Measurements from ENCODE around the gene BANF2.

Gene BANF2

DNA sequence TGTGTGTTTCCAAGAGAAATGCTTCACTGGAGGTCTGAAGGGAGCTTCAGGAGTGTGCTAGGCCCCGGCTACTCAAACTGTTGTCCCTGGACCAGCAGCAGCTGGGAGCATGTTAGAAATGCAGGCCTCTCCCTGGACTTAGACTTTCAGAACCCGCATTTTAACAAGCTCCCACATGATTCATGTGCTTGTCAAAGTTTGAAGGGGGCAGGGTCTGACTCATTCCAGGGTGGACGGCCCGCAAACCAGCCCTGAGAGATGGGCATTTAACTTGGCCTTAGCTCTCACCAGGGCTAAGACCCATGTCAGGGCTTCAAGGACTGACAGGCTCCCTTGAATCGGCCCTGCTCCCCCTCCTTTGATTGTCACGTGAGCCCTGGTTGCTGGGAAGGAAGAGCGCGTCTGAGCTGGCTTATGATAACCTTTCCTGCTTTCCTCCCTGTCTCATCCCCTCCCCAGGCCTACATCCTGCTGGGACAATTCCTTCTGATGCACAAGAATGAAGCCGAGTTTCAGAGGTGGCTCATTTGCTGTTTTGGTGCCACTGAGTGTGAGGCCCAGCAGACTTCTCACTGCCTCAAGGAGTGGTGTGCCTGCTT lies 35.5 kb downstream of the BANF2 start:
- Histone ChIP-seq H3K4me2 (ENCODE audit: low read length) (no peak overlapping the region), H3K9me3 (ENCODE audit: control insufficient read depth, low read length) (no peaks in the 10 kb centered on the region), H3K9ac (no peak overlapping the region), H3K27ac (no peak overlapping the region), H3K4me3 (ENCODE audit: low read depth, low read length) (no peak overlapping the region), H3K4me1 (no peaks in the 10 kb centered on the region), H3K79me2 (no peaks in the 10 kb centered on the region), H3K36me3 (ENCODE audit: control insufficient read depth, insufficient read depth, low read length) (no peaks in the 10 kb centered on the region), H3K27me3 (ENCODE audit: control insufficient read depth, insufficient read depth, low read length) (no peaks in the 10 kb centered on the region), H2AFZ (peak overlapping the region; percentile 61)
- TF ChIP-seq CTCF (IDR thresholded peaks at IDR 0.05): no peak

DNA sequence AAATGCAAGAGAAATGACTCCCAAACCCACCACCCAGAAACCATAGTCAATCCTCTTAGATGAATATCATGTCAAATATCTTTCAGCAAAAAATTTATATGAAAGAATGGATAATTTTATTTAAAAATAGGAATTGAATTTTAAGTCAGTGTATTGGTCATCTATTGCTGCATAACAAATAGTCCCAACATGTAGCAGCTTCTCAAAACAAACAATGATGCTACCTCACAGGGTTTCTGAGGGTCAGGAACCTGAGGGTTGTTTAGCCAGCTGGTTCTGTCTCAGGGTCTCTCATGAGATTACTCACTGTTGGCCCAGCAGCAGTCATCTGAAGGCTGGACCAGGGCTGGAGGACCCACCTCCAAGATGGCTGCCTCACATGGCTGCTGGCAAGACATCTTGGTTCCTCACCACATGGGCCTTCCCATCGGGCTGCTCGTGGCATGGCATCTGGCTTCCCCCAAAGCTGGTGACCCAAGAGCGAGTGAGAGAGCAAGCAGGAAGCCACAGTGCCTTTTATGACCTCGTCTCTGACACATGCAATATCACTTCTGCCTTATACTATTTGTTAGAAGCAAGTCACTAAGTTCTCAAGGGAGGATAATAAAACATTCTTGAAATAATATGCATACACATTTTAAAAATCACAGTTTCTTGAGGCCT lies 36.3 kb downstream of the BANF2 start:
- Histone ChIP-seq H3K4me1 (no peaks in the 10 kb centered on the region), H3K27ac (no peak overlapping the region), H3K4me2 (ENCODE audit: low read length) (no peak overlapping the region), H3K27me3 (ENCODE audit: control insufficient read depth, insufficient read depth, low read length) (no peaks in the 10 kb centered on the region), H3K4me3 (ENCODE audit: low read depth, low read length) (no peak overlapping the region), H2AFZ (no peak overlapping the region), H3K9me3 (ENCODE audit: control insufficient read depth, low read length) (no peaks in the 10 kb centered on the region), H3K79me2 (no peaks in the 10 kb centered on the region), H3K9ac (no peak overlapping the region), H3K36me3 (ENCODE audit: control insufficient read depth, insufficient read depth, low read length) (no peaks in the 10 kb centered on the region)
- TF ChIP-seq CTCF (IDR thresholded peaks at IDR 0.05): no peak

GRCh38 chr20:17738154-17738553 lies 38.4 kb downstream of the BANF2 start:
- no peaks in the 10 kb centered on the region for H3K79me2 ChIP-seq
- H2AFZ ChIP-seq: no peak overlapping the region
- H3K27me3 ChIP-seq (ENCODE audit: control insufficient read depth, insufficient read depth, low read length): no peaks in the 10 kb centered on the region
- H3K4me1 ChIP-seq: no peaks in the 10 kb centered on the region
- no peaks in the 10 kb centered on the region for H3K9me3 ChIP-seq (ENCODE audit: control insufficient read depth, low read length)
- no peak overlapping the region for H3K4me2 ChIP-seq (ENCODE audit: low read length)
- no peak overlapping the region for H3K27ac ChIP-seq
- H3K4me3 ChIP-seq (ENCODE audit: low read depth, low read length): no peak overlapping the region
- no peak for TF ChIP-seq CTCF (IDR thresholded peaks at IDR 0.05)
- no peak overlapping the region for H3K9ac ChIP-seq
- H3K36me3 ChIP-seq (ENCODE audit: control insufficient read depth, insufficient read depth, low read length): no peaks in the 10 kb centered on the region

DNA sequence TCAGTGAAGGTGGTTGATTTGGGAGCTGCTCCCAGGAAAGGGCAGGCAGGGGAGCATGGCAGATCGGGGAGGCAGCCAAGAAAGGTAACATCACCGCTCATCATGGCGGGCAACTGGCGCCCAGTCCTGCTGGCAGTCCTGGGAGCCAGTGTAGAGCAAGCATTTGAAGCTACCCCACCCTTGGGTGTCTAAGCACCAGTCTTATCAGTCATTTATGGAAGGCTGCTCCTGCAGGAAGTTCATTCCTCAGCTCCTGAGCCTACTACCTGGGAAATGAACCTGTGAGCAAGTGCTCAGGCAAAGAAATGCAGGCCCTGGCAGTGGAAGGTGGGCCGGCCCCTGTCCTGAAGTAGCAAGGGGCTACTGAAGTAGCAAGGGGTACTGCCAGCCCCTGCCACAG lies 41.5 kb downstream of the BANF2 start:
- Histone ChIP-seq H3K27ac (no peak overlapping the region), H3K4me2 (ENCODE audit: low read length) (no peak overlapping the region), H3K4me1 (no peaks in the 10 kb centered on the region), H3K9me3 (ENCODE audit: control insufficient read depth, low read length) (no peaks in the 10 kb centered on the region), H2AFZ (no peak overlapping the region), H3K27me3 (ENCODE audit: control insufficient read depth, insufficient read depth, low read length) (no peaks in the 10 kb centered on the region), H3K36me3 (ENCODE audit: control insufficient read depth, insufficient read depth, low read length) (no peaks in the 10 kb centered on the region), H3K4me3 (ENCODE audit: low read depth, low read length) (no peak overlapping the region), H3K79me2 (no peaks in the 10 kb centered on the region), H3K9ac (no peak overlapping the region)
- no peak for TF ChIP-seq CTCF (IDR thresholded peaks at IDR 0.05)

DNA sequence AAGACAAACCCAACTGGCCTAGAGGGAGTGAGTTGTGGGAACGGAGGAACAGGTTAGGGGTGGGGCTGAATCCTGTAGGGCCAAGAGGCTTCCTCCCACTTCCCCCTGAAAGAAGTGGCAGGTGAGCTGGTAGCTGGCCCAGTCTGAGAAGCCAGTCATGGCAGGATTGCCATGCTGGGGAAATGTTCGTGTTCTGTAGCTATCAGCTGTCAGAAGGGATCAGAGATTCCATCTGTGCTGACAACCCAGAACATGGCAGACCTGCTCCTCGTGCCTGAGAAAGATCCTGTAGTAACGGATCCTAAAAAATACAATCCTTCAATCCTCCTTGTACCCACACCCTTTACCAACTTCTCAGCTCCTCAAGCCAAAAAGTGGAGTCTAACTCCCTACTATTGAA lies 43.0 kb downstream of the BANF2 start:
- H3K4me2 ChIP-seq (ENCODE audit: low read length): no peak overlapping the region
- no peak overlapping the region for H3K4me3 ChIP-seq (ENCODE audit: low read depth, low read length)
- no peak for TF ChIP-seq CTCF (IDR thresholded peaks at IDR 0.05)
- H3K79me2 ChIP-seq: no peaks in the 10 kb centered on the region
- no peak overlapping the region for H2AFZ ChIP-seq
- H3K9me3 ChIP-seq (ENCODE audit: control insufficient read depth, low read length): no peaks in the 10 kb centered on the region
- H3K27ac ChIP-seq: no peak overlapping the region
- no peak overlapping the region for H3K9ac ChIP-seq
- no peaks in the 10 kb centered on the region for H3K27me3 ChIP-seq (ENCODE audit: control insufficient read depth, insufficient read depth, low read length)
- no peaks in the 10 kb centered on the region for H3K4me1 ChIP-seq
- H3K36me3 ChIP-seq (ENCODE audit: control insufficient read depth, insufficient read depth, low read length): no peaks in the 10 kb centered on the region

All from parathyroid adenoma (tissue), 2 donors.